ENCODE results near the gene RPTN.

Gene RPTN

GRCh38 chr1:152107984-152108881, 50.8 kb downstream of the RPTN start:
- no peak overlapping the region for H4K8ac ChIP-seq (ENCODE audit: low read length)
- peak overlapping the region in 1 of 2 experiments; percentile 81 for H3K4me3 ChIP-seq (ENCODE audit: insufficient read depth in 1 of 2, low read depth in 1 of 2, low read length in 2 of 2)
- peaks cover 22 to 82% of the 10 kb centered on the region in 2 experiments for H3K27me3 ChIP-seq (ENCODE audit: control insufficient read depth in 1 of 2, insufficient read depth in 1 of 2, low read length in 2 of 2)
- no peak for DNase-seq
- H2BK12ac ChIP-seq (ENCODE audit: low read length in 2 of 2), result no peak overlapping the region
- peak overlapping the region; percentile 56 for H3K9ac ChIP-seq (ENCODE audit: low read length)
- H3K23ac ChIP-seq (ENCODE audit: low read length in 2 of 2), result no peak overlapping the region
- no peak overlapping the region for H2AK5ac ChIP-seq (ENCODE audit: low read length, severe bottlenecking)
- H2AFZ ChIP-seq (ENCODE audit: low read depth, low read length), result no peak overlapping the region
- no peak overlapping the region for H3K14ac ChIP-seq (ENCODE audit: low read length in 2 of 2)
- no peak overlapping the region for H3K4ac ChIP-seq (ENCODE audit: low read depth in 1 of 2, low read length in 2 of 2)
- no peak overlapping the region for H3K27ac ChIP-seq (ENCODE audit: low read length, poor library complexity, severe bottlenecking)
- no peak overlapping the region for H3K4me2 ChIP-seq (ENCODE audit: low read length, poor library complexity, severe bottlenecking)
- WGBS, result 84% methylated on average over 67 of the region's 67 CpGs
- no peak overlapping the region for H2BK120ac ChIP-seq (ENCODE audit: low read depth, low read length)
- no peaks in the 10 kb centered on the region for H3K4me1 ChIP-seq (ENCODE audit: control insufficient read depth, insufficient read depth, low read depth, low read length)
- H3K9me3 ChIP-seq (ENCODE audit: control insufficient read depth, low read length), result no peaks in the 10 kb centered on the region
- no peak overlapping the region for H3K18ac ChIP-seq (ENCODE audit: low read depth in 1 of 2, low read length in 2 of 2)
- H4K91ac ChIP-seq (ENCODE audit: low read length), result no peak overlapping the region
- H3K36me3 ChIP-seq (ENCODE audit: control insufficient read depth in 1 of 2, insufficient read depth in 2 of 2, low read depth in 1 of 2, low read length in 2 of 2), result no peaks in the 10 kb centered on the region
- H3K79me1 ChIP-seq (replicated peaks; ENCODE audit: low read length, poor library complexity, severe bottlenecking), result no peaks in the 10 kb centered on the region
- H2BK5ac ChIP-seq (ENCODE audit: low read depth, low read length, poor library complexity, severe bottlenecking), result no peak overlapping the region
- no peak overlapping the region for H2BK15ac ChIP-seq (ENCODE audit: low read depth, poor library complexity, severe bottlenecking)

GRCh38 chr1:152107031-152107983, 51.7 kb downstream of the RPTN start:
- no peak overlapping the region for H4K91ac ChIP-seq (ENCODE audit: low read length)
- H3K79me1 ChIP-seq (replicated peaks; ENCODE audit: low read length, poor library complexity, severe bottlenecking), result no peaks in the 10 kb centered on the region
- no peak overlapping the region for H2AFZ ChIP-seq (ENCODE audit: low read depth, low read length)
- no peak overlapping the region for H3K14ac ChIP-seq (ENCODE audit: low read length in 2 of 2)
- no peak overlapping the region for H2AK5ac ChIP-seq (ENCODE audit: low read length, severe bottlenecking)
- H3K4me3 ChIP-seq (ENCODE audit: insufficient read depth in 1 of 2, low read depth in 1 of 2, low read length in 2 of 2), result peak overlapping the region in 1 of 2 experiments; percentile 81
- H3K36me3 ChIP-seq (ENCODE audit: control insufficient read depth in 1 of 2, insufficient read depth in 2 of 2, low read depth in 1 of 2, low read length in 2 of 2), result no peaks in the 10 kb centered on the region
- H3K23ac ChIP-seq (ENCODE audit: low read length in 2 of 2), result no peak overlapping the region
- no peaks in the 10 kb centered on the region for H3K4me1 ChIP-seq (ENCODE audit: control insufficient read depth, insufficient read depth, low read depth, low read length)
- H3K4ac ChIP-seq (ENCODE audit: low read depth in 1 of 2, low read length in 2 of 2), result no peak overlapping the region
- no peak overlapping the region for H3K4me2 ChIP-seq (ENCODE audit: low read length, poor library complexity, severe bottlenecking)
- 74% methylated on average over 40 of the region's 41 CpGs for WGBS
- no peak overlapping the region for H2BK12ac ChIP-seq (ENCODE audit: low read length in 2 of 2)
- H4K8ac ChIP-seq (ENCODE audit: low read length), result no peak overlapping the region
- no peaks in the 10 kb centered on the region for H3K9me3 ChIP-seq (ENCODE audit: control insufficient read depth, low read length)
- peak overlapping the region; percentile 56 for H3K9ac ChIP-seq (ENCODE audit: low read length)
- H3K27ac ChIP-seq (ENCODE audit: low read length, poor library complexity, severe bottlenecking), result no peak overlapping the region
- no peak overlapping the region for H2BK5ac ChIP-seq (ENCODE audit: low read depth, low read length, poor library complexity, severe bottlenecking)
- no peak overlapping the region for H2BK15ac ChIP-seq (ENCODE audit: low read depth, poor library complexity, severe bottlenecking)
- no peak for DNase-seq
- no peak overlapping the region for H3K18ac ChIP-seq (ENCODE audit: low read depth in 1 of 2, low read length in 2 of 2)
- no peak overlapping the region for H2BK120ac ChIP-seq (ENCODE audit: low read depth, low read length)
- H3K27me3 ChIP-seq (ENCODE audit: control insufficient read depth in 1 of 2, insufficient read depth in 1 of 2, low read length in 2 of 2), result peaks cover 22 to 75% of the 10 kb centered on the region in 2 experiments

- no CpG with 5 or more reads among the region's 2 CpGs for WGBS
Measured at GRCh38 chr1:152104854-152105253, 54.2 kb downstream of the RPTN start.

More at GRCh38 chr1:152104854-152105253, 54.2 kb downstream of the RPTN start:
- Histone ChIP-seq H4K91ac (ENCODE audit: low read length) (no peak overlapping the region), H3K23ac (ENCODE audit: low read length in 2 of 2) (no peak overlapping the region), H3K9ac (ENCODE audit: low read length) (no peak overlapping the region), H3K4me3 (ENCODE audit: insufficient read depth in 1 of 2, low read depth in 1 of 2, low read length in 2 of 2) (no peak overlapping the region), H2BK120ac (ENCODE audit: low read depth, low read length) (no peak overlapping the region), H4K8ac (ENCODE audit: low read length) (no peak overlapping the region), H3K27me3 (ENCODE audit: control insufficient read depth in 1 of 2, insufficient read depth in 1 of 2, low read length in 2 of 2) (peaks cover 7 to 84% of the 10 kb centered on the region in 2 experiments), H3K36me3 (ENCODE audit: control insufficient read depth in 1 of 2, insufficient read depth in 2 of 2, low read depth in 1 of 2, low read length in 2 of 2) (no peaks in the 10 kb centered on the region), H2AFZ (ENCODE audit: low read depth, low read length) (no peak overlapping the region), H2AK5ac (ENCODE audit: low read length, severe bottlenecking) (no peak overlapping the region), H3K4ac (ENCODE audit: low read depth in 1 of 2, low read length in 2 of 2) (no peak overlapping the region), H3K9me3 (ENCODE audit: control insufficient read depth, low read length) (no peaks in the 10 kb centered on the region), H3K4me2 (ENCODE audit: low read length, poor library complexity, severe bottlenecking) (no peak overlapping the region), H3K79me1 (replicated peaks; ENCODE audit: low read length, poor library complexity, severe bottlenecking) (no peaks in the 10 kb centered on the region), H2BK12ac (ENCODE audit: low read length in 2 of 2) (no peak overlapping the region), H2BK5ac (ENCODE audit: low read depth, low read length, poor library complexity, severe bottlenecking) (no peak overlapping the region), H3K18ac (ENCODE audit: low read depth in 1 of 2, low read length in 2 of 2) (no peak overlapping the region), H2BK15ac (ENCODE audit: low read depth, poor library complexity, severe bottlenecking) (no peak overlapping the region), H3K14ac (ENCODE audit: low read length in 2 of 2) (no peak overlapping the region), H3K4me1 (ENCODE audit: control insufficient read depth, insufficient read depth, low read depth, low read length) (no peaks in the 10 kb centered on the region), H3K27ac (ENCODE audit: low read length, poor library complexity, severe bottlenecking) (no peak overlapping the region)
- no peak for DNase-seq

Data from mesenchymal stem cell (in vitro differentiated cells and primary cell).